Glutamatergic neuron (in vitro differentiated cells): ENCODE measurements around the gene PSMA4. TPM values are rescaled to one million over a fixed set of nuclear protein-coding genes. Genes with fewer than 3 reads are reported as not detected.
A peak's percentile ranks its signal among the peaks of the same experiment; 100 is the strongest.

ENCODE experiments used
- DNase-seq: peaks from one replicate; pipeline ENCODE4 v3.0.0; 2022
- H3K27ac Mint-ChIP-seq: one replicate; pipeline ENCODE4 v1.8.0; 2020; ENCODE audit warnings: mild to moderate bottlenecking, mixed read lengths, inconsistent platforms; ENCODE audit not compliant: unreplicated experiment
- H3K27me3 Mint-ChIP-seq: one replicate; pipeline ENCODE4 v1.8.0; 2020; ENCODE audit warnings: mild to moderate bottlenecking, moderate library complexity, mixed read lengths, inconsistent platforms; ENCODE audit not compliant: unreplicated experiment
- H3K36me3 Mint-ChIP-seq: one replicate; pipeline ENCODE4 v1.8.0; 2020; ENCODE audit warnings: mild to moderate bottlenecking, mixed read lengths, inconsistent platforms; ENCODE audit not compliant: unreplicated experiment
- H3K4me1 Mint-ChIP-seq: one replicate; pipeline ENCODE4 v1.8.0; 2020; ENCODE audit warnings: mild to moderate bottlenecking, low read depth, mixed read lengths, inconsistent platforms; ENCODE audit not compliant: unreplicated experiment
- H3K4me3 Mint-ChIP-seq: one replicate; pipeline ENCODE4 v1.8.0; 2020; ENCODE audit warnings: mild to moderate bottlenecking, mixed read lengths, inconsistent platforms; ENCODE audit not compliant: unreplicated experiment
- H3K9me3 Mint-ChIP-seq: one replicate; pipeline ENCODE4 v1.8.0; 2020; ENCODE audit warnings: mild to moderate bottlenecking, moderate library complexity, mixed read lengths, inconsistent platforms; ENCODE audit not compliant: unreplicated experiment
- total RNA-seq: library from RNA; stranded (reverse); fragmentation: NEBNext Ultra II Directional; extraction: Animal tissue kit (Norgen Biotek cat#: 25700); gene quantifications from one replicate; pipeline ENCODE4 v1.2.1, GENCODE V29; 2021; ENCODE audit not compliant: unreplicated experiment
- TF ChIP-seq, protein P1 (sequence below): fragments of 200-600 bp; sonication (generic); IDR thresholded peaks from one replicate; pipeline ENCODE4 v1.5.0; 2021; ENCODE audit not compliant: partially characterized antibody, unreplicated experiment

The PSMA4 gene
- total RNA-seq, 1 donor from 2014 or later: 170 TPM

DNA sequence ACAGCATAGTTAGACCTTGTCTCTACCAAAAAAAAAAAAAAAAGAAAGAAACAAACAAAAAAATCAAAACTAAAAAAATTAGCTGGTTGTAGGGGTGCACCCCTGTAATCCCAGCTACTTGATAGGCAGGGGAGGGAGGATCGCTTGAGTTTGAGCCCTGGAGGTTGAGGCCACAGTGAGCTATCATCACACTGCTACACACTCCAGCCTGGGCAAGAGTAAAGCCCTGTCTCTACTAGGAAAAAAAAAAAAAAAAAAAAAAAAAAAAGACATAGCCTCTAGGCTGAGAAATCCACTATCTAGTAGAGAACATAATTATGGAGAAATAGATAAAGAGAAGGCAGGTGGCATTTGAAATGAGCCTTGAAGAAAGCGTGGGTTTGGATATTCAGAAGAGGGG is 22.8 kb downstream of the PSMA4 start:
- Mint-ChIP-seq H3K27me3 (peaks cover 12% of the 10 kb centered on the region), H3K4me1 (peaks cover 13% of the 10 kb centered on the region), H3K4me3 (no peak overlapping the region), H3K36me3 (no peaks in the 10 kb centered on the region), H3K27ac (peak overlapping the region; percentile 2), H3K9me3 (peaks cover 10% of the 10 kb centered on the region)
- no peak for DNase-seq
- TF ChIP-seq, protein P1, sequence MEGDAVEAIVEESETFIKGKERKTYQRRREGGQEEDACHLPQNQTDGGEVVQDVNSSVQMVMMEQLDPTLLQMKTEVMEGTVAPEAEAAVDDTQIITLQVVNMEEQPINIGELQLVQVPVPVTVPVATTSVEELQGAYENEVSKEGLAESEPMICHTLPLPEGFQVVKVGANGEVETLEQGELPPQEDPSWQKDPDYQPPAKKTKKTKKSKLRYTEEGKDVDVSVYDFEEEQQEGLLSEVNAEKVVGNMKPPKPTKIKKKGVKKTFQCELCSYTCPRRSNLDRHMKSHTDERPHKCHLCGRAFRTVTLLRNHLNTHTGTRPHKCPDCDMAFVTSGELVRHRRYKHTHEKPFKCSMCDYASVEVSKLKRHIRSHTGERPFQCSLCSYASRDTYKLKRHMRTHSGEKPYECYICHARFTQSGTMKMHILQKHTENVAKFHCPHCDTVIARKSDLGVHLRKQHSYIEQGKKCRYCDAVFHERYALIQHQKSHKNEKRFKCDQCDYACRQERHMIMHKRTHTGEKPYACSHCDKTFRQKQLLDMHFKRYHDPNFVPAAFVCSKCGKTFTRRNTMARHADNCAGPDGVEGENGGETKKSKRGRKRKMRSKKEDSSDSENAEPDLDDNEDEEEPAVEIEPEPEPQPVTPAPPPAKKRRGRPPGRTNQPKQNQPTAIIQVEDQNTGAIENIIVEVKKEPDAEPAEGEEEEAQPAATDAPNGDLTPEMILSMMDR: no peak

DNA sequence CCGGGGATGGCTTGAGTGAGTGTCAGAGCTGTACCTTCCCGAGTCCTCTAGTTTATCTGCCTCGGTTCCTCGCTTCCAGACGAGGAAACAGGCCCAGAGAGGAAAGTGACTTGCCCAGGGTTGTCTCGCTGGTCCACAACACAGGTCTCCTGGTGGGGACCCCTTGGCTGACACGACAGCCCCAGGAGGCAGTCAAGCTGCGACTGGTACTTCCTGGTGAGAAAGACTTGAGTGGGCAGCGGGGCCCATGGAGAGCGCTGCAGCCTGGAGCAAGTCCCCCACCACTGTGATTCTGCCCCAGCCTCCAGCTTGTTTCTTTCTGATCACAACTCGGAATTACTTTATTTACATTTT is 24.5 kb downstream of the PSMA4 start:
- no peak for DNase-seq
- TF ChIP-seq, protein P1: no peak
- H3K9me3 Mint-ChIP-seq: peaks cover 10% of the 10 kb centered on the region
- H3K27ac Mint-ChIP-seq: peak overlapping the region; percentile 43
- H3K4me3 Mint-ChIP-seq: peak overlapping the region; percentile 79
- peaks cover 8% of the 10 kb centered on the region for H3K4me1 Mint-ChIP-seq
- peaks cover 10% of the 10 kb centered on the region for H3K27me3 Mint-ChIP-seq
- no peaks in the 10 kb centered on the region for H3K36me3 Mint-ChIP-seq

DNA sequence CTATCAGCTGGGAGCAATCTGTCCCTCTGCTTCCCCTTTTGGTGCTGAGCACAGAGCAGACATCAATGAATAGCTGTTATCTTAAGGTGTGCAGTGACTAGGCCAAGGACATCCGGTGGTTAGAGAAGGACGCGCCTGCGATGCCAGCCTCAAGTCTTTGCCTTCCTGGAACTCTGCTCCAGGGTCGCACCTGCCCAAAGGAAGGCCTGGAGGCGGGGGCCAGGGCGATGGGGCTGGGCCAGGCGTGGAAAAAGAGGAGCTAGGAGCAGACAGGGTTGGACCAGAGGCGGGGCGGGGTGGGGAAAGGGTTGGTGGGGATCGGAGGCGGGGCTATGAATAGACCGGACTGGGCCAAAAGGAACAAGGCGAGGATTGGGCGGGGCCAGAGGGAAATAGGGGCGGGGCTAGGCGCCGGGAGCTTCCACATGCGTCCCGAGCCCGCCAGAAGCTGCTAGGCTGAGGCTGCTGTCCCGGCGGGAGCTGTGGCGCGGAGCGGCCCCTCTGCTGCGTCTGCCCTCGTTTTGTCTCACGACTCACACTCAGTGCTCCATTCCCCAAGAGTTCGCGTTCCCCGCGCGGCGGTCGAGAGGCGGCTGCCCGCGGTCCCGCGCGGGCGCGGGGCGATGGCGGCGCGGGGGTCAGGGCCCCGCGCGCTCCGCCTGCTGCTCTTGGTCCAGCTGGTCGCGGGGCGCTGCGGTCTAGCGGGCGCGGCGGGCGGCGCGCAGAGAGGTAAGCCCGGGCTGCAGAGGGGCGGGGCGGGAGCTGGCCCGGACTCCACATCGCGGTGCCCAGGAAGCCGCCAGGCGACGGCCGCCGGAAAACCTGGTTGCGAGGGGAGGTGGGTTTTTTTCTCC is 25.1 kb downstream of the PSMA4 start, which contains the start of gene CHRNA5:
Gene CHRNA5, plus strand, starts transcription at position 424 of the 854 bp plus-strand sequence. Its CDS starts 200 bp downstream, at position 624.
- H3K4me1 Mint-ChIP-seq: peaks cover 8% of the 10 kb centered on the region
- H3K27me3 Mint-ChIP-seq: peaks cover 10% of the 10 kb centered on the region
- no peaks in the 10 kb centered on the region for H3K36me3 Mint-ChIP-seq
- H3K9me3 Mint-ChIP-seq: peaks cover 10% of the 10 kb centered on the region
- TF ChIP-seq, protein P1: no peak
- H3K27ac Mint-ChIP-seq: peak within 1 kb of the TSS; percentile 87
- peak within 1 kb of the TSS; percentile 97 for H3K4me3 Mint-ChIP-seq
- peak; percentile 94 for DNase-seq

DNA sequence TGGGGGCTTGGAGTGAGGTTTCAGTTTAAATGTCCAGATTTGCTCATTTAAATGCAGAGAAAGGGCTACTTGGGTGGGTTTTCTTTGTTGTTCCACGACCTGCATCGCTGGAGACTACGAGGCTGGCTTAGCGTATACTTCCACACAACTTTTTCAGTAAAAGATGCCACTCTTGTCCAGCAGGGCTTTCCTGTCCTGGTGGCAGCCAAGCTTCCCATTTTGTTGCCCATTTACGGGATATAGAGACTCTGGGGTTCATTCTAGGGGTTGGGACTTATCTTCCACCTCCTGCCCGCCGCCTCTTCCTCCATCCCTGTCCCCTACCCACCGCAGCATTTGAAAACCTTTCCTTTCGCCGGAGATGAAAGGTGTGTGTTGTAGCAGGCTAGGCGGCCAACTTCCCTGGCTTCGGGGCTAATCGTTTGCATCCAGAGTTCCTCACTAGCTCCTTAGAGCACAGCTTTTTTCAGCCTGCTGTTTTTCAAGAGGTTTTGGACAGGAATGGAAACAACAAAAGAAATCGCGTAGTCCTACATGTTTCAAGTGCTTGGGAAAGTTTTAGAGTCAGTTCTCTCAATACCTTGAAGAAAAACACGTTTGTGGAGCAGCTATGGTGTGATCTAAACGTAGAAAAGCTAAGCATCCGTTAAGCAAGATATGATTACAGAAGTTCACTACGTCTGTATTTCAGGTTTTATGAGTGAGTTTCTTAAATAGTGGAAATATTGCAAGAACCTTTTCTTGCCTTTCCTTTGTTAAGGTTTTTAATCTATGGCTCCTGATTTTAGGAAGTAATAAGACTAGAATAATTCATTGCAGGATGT is 25.9 kb downstream of the PSMA4 start:
- TF ChIP-seq, protein P1: peak; percentile 11
- Mint-ChIP-seq H3K36me3 (no peaks in the 10 kb centered on the region), H3K4me1 (peaks cover 8% of the 10 kb centered on the region), H3K27ac (peak overlapping the region; percentile 87), H3K27me3 (peaks cover 10% of the 10 kb centered on the region), H3K9me3 (peaks cover 10% of the 10 kb centered on the region), H3K4me3 (peak overlapping the region; percentile 97)
- peak; percentile 20 for DNase-seq

DNA sequence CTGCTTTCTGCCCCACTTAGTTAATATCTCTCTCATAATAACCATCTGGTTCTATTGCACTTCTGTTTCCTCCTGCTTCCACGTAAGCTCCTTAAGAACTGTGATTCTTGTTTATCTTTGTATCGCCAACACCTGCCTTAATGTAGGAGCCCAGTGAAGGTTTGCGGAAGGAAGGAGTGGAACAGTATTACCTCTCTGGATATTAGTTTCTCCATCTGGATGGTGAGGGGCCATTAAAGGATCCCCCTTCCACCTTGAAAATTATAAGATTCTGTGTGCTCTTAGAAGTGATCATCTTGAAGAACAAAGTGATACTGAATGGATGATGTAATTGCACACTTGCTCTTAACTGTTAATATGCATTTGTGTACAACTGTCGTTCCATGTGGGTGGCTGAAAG is 27.3 kb downstream of the PSMA4 start:
- Mint-ChIP-seq H3K9me3 (peaks cover 10% of the 10 kb centered on the region), H3K27me3 (peaks cover 10% of the 10 kb centered on the region), H3K4me3 (peak overlapping the region; percentile 97), H3K27ac (peak overlapping the region; percentile 64), H3K4me1 (peaks cover 9% of the 10 kb centered on the region), H3K36me3 (no peaks in the 10 kb centered on the region)
- DNase-seq: no peak
- TF ChIP-seq, protein P1: no peak
